GM18870 (cell line): ENCODE measurements around the gene MLST8.
"Not testable (repeated sequence)": the region's sequence is repeated elsewhere in the genome, so short reads cannot be mapped to it uniquely, and the experiment has no call there.

Source experiments
- ATAC-seq: cut with Tn5 transposase; IDR thresholded peaks from one replicate; pipeline ENCODE4 v1.9.1; 2021; ENCODE audit warnings: moderate library complexity; ENCODE audit not compliant: unreplicated experiment

Gene MLST8

DNA sequence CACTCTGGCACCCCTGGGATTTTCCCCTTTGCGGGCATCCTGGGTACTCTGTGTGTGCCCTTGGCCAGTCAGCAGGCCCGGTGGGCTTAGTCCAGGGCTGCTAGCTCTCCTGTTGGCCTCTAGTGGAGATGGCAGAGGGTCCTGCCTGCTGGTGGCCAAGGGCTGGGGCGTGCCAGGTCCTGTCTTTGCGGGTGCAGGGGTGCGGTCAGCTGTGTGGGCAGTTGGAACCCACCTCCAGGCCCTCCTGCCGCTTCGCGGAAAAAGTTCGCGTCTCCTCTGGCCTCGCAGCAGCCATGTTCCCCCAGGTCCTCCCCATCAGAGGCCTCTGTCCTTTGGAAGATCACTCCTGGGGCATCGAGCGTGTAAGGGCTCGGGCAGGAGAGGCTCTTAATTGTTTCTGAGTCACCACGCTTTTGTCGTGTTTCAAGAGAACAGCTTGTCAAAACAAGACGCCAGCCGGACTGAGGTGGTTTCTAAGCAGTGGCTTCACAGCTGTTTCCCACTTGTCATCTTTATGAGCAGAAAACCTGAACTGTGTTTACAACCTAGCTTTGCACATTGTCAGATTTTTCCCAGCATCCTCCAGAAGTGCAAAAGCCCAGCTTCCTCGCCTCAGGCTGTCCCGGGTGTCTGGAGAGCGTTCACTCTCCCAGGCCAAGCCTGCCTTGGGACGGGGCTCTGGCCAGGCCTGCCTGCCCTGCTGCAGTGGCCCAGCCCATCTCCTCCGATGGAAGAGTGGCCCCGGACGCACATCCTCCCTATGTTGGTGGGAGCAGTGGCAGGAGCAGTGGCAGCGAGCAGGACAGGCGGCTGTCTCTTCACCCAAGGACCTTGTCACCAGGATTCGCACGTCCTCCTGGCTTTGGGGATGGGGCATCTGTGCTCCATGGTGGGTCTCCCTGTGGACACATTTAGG, 26.0 kb downstream of the MLST8 start:
- no peak for ATAC-seq

DNA sequence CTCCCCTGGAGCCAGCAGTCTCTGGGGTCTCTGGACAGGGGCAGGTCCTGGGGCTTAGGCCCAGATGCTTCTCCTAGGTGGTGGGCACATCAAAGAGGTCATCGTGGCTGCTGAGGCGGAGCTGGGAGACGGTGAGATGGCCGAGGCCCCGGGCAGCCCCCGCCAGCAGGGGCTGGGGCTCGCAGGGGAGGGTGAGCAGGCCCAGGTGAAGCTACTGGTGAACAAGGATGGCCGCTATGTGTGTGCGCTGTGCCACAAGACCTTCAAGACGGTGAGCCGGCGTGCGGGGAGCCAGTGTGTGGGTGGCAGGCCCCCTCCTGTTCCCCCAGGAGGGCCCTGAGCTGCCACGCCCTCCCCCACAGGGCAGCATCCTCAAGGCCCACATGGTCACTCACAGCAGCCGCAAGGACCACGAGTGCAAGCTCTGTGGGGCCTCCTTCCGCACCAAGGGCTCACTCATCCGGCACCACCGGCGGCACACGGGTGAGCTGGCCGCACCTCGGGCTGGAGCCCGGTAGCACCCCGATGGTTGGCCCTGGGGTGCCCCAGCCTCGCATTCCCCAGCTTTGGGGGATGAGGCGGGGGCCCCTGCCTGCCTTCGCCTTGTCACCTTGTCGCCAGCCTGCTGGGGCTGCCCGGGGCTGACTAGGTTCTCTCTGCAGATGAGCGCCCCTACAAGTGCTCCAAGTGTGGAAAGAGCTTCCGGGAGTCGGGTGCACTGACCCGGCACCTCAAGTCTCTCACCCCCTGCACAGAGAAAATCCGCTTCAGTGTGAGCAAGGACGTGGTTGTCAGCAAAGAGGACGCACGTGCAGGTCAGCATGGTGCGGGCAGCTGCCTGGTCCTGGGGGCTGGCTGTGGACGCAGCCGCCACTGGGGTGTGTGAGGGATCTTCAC, 27.1 kb downstream of the MLST8 start:
- no peak for ATAC-seq

DNA sequence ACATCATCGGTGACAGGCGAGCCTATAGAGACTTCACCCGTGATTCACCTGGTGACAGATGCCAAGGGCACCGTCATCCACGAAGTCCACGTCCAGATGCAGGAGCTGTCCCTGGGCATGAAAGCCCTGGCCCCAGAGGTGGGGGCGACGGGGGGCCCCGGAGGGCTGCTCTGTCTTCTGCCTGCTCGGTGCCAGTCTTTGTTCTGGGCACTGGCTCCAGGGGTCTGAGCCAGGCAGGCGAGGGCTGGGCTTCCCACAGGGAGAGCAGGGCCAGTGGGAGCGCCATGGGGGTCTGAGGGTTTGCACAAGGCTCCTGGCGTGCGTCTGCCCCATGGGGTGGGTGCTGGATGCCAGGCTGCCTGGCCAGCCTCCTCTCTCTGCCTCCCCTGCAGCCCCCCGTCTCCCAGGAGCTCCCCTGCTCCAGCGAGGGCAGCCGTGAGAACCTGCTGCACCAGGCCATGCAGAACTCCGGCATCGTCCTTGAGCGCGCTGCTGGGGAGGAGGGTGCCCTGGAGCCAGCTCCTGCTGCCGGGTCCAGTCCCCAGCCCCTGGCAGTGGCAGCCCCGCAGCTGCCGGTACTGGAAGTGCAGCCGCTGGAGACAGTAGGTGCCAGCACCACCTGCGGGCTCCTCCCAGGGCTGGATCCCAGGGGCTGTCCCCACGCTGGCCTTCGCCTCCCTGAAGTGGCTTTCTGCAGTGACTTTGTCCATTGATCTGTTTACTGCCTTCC, 28.0 kb downstream of the MLST8 start:
- no peak for ATAC-seq

DNA sequence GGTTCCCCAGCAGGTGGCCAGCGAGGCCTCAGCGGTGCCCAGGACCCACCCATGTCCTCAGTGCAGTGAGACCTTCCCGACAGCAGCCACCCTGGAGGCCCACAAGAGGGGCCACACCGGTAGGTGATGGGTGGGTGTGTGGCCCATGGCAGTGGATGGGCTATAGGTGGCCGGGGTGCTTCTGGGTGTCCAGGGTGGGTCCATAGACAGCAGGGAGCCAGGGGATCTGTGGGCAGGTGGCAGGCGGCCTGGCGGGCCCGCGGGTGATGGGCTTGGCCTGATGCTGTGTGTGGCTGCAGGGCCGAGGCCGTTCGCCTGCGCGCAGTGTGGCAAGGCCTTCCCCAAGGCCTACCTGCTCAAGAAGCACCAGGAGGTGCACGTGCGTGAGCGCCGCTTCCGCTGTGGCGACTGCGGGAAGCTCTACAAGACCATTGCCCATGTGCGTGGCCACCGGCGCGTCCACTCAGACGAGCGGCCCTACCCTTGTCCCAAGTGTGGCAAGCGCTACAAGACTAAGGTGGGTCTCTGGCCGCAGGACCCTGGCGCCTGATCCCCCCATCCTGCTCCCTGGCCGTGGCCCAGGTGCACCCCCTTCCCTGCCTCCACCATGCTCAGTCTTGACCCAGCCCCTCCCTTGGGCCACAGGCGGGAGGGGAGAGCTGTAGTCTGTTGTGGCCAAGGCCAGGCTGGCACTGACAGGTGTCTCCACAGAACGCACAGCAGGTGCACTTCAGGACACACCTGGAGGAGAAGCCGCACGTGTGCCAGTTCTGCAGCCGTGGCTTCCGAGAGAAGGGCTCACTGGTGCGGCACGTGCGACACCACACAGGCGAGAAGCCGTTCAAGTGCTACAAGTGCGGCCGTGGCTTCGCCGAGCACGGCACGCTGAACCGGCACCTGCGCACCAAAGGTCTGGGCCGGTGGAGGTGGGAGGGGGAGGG, 28.9 kb downstream of the MLST8 start:
- ATAC-seq = no peak

DNA sequence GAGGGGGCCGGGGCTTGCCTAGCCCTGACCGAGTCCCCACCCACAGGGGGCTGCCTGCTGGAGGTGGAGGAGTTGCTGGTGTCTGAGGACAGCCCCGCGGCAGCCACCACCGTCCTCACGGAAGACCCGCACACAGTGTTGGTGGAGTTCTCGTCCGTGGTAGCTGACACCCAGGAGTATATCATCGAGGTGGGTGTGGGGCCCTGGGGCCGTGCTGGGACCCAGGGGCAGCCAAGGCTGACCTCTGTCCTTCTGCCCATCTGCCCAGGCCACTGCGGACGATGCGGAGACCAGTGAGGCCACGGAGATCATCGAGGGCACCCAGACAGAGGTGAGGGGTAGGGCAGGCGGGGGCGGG, 29.5 kb downstream of the MLST8 start:
- no peak for ATAC-seq

DNA sequence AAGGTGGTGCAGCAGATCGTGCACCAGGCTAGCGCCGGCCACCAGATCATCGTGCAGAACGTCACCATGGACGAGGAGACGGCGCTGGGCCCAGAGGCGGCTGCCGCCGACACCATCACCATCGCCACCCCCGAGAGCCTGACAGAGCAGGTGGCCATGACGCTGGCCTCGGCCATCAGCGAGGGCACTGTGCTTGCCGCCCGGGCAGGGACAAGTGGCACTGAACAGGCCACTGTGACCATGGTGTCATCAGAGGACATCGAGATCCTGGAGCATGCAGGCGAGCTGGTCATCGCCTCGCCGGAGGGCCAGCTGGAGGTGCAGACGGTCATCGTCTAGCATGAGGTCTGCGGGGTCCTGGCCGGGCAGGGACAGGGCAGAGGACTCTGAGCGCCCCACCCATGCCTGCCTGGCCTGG, 30.0 kb downstream of the MLST8 start:
- ATAC-seq = no peak

DNA sequence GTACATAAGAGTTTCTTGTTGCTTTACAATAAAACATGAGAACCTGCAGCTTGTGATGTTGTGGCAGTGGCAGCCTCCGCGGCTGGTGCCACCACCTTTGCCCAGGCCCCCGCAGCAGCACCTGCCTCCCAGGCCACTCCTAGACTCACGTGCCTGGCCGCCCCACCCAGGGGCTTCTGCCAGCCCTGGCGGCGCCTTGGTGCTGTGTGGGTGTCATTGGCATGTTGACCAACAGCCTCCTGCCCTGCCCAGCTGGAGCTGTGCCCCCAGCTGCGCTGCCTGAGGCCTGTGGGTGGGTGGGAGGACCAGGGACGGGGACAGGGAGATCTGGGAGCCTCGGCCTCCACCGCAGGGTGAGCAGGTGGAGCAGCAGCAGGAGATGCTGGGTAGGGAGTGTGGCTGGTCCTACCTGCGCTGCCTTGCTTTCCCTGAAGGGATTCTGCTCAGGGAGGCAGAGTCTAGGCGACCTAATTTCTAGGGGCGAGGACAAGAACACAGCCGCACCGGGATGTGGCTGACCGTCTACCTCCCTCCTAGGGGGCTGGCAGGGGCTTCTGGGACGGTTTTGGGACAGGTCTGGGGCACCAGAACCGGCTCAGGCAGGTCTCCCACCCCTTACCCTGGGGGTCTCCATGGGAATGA, 30.6 kb downstream of the MLST8 start:
- no peak for ATAC-seq

DNA sequence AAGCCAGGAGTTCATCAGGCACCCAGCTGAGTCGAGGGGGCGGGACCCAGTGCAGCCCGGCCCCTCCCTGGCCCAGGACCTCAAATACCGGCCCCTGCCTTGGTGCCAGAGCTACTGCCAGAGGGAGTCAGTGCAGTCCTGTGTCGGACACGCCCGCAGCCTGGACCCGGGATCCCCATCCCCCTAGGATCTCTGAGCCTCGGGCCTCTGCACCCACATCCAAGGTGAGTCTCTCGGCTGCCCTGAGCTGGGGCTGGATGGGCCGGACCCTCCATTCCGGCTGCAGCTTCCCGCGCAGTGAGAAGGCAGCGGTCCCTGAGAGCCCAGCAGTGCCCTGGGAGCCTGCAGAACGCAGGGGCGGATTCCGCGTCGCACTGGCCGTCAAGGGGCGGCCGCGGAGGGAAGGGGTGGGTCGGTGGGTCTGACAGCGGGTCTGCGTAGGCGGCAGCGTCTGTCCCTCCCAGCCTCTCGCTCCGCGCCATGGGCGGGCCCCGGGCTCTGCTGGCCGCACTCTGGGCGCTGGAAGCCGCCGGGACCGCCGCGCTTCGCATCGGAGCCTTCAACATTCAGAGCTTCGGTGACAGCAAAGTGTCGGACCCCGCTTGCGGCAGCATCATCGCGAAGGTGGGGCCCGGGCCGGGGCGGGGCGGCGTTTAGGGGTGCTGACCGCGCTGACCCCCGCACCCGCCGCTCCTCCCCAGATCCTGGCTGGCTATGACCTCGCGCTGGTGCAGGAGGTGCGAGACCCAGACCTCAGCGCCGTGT, 31.3 kb downstream of the MLST8 start, which contains the start of gene DNASE1L2:
Gene DNASE1L2, plus strand, starts transcription at position 108 of the 765 bp plus-strand sequence. Its CDS starts 373 bp downstream, at position 481.
- no peak for ATAC-seq

DNA sequence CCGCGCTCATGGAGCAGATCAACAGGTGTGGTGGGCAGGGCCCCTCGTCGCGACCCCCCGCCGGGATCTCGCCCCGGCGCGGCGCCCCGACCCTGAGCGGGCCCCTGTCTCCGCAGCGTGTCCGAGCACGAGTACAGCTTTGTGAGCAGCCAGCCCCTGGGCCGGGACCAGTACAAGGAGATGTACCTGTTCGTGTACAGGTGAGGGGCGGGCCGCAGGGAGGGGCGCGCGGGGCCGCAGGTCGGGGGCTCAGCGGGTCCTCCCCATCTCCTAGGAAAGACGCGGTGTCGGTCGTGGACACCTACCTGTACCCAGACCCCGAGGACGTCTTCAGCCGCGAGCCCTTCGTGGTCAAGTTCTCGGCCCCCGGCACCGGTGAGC, 31.8 kb downstream of the MLST8 start:
- no peak for ATAC-seq

DNA sequence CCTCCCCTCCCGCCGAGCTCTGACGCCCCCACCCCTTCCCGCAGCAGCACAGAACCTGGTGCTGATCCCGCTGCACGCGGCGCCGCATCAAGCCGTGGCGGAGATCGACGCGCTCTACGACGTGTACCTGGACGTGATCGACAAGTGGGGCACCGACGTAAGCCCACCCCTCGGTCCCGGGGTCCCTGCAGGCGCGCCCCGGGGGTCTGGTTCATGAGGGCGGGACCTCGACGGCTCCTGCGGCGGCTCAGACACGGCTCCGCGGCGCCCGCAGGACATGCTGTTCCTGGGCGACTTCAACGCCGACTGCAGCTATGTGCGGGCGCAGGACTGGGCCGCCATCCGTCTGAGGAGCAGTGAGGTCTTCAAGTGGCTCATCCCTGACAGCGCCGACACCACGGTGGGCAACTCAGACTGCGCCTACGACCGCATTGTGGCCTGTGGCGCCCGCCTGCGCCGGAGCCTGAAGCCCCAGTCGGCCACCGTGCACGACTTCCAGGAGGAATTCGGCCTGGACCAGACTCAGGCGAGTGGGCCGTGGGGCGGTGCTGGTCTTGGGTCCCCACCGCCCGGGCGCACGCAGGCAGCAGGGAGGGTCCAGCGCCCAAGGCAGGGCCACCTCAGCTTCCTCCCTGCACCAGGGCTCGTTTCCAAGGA, 32.4 kb downstream of the MLST8 start:
- no peak for ATAC-seq

DNA sequence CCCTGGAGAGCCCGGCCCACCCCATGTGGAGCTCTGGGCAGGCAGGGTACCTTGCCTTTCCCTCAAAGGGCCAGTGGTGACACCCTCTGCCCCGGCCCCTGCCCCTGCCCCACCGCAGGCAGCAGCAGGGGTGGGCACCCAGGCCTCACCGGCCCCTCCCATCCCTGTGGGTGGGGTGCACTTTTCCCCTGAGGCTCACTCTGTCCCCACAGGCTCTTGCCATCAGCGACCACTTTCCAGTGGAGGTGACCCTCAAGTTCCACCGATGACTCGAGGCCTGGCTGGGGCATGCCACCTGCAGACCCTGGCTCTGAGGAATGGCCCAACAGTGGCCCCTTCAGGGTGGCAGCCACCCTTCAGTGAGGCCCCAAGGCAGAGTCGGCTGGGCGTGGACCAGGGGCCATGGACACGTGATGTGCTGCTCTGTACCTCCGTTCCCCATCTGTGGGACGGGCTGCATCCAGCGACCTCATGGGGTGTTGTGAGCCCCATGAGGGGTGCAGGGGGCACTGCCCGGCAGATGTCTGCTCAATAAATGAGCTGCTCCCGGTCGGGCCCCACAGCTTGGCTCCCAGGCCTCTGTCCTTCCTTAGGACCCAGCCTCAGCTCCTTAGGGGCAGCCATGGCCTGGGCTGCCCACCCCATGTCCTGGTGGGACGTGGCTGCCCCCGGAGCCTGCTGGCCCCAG, 33.0 kb downstream of the MLST8 start:
- ATAC-seq = no peak

DNA sequence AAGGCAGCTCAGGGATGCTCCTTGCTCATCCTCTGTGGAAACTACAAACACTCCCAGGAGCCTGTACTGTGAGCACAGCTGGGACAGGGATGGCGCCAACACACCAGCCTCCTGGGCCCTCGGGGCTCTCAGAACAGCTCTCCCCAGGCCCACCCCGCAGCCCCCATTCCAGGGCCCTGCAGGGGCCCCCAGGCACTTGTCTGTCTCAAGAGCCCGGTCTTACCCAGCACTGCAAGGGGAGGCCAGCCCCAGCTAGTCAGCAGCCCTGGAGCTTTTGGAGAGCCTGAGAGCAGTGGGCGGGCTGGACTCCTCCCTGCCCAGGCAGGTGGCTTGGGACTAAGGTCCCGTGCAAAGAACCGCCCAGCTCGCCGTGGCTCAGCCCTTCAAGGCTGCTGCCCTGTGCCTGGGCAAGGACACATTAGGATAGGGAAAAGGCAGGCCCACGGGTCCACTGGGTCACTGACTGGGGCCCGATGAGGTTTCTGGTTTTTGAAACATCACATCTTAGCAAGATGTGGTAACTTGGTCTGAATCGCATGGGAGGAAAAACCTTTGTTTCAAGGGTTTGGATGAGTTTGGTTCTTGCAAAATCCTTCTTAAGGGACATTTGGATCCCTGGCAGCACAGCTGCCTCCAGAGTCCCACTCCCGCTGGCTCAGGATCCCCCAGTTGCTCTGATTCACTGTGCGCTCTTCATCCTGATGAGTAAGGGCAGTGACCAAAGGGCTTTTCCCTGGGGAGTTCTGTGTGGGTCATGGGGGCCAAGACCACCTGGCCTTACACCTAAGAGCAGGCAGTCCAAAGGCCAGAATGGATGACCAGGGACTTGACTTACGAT, 33.8 kb downstream of the MLST8 start:
- no peak for ATAC-seq

DNA sequence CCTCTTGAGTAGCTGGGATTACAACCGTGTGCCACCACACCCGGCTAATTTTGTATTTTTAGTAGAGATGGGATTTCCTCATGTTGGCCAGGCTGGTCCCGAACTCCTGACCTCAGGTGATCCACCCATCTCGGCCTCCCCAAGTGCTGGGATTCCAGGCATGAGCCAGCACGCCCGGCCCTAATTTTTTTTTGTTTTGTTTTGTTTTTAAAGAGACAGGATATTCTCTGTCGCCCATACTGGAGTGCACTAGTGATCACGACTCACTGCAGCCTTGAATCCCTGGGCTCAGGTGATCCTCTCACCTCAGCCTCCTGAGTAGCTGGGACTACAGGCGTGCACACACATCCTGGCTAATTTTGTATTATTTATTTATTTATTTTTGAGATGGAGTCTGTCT, 35.1 kb downstream of the MLST8 start:
- not testable (repeated sequence) for ATAC-seq

DNA sequence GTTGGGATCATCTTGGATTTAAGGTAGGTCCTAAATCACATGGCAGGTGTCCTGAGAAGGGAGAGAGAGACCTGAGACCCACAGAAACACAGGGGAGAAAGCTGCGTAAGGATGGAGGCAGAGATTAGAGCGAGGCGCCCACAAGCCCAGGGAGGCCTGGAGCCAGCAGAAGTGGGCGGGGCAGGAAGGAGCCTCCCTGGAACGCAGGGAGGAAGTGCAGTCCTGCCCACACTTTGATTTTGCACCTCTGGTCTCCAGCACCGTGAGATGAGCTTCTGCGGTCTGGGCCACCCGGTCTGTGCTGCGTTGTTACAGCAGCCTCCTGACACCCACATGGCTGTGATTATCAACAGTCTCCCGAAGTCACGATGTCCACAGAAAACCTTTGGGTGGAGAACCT, 37.3 kb downstream of the MLST8 start:
- ATAC-seq = no peak

DNA sequence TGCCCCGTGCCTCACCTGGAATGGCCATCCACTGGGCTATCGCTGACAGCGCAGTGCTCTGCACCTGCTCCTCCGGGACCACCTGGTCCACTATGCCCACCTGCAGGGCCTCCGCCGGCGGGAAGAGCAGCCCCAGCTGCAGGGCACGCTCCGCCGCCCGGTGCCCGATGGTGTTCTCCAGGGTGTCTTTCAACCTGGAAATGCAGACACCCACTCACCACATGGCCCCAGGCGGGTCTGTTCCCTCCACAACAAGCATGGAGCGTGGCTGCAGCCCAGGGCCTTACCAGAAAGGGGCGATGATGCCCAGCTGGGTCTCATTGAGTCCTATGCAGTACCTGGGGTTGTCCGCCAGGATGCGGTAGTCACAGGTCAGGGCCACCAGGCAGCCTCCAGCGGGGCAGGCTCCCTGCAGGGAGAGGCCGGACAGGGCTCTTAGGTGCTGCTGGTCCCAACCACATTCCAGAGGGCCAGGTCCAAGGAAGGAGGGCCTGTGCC, 37.8 kb downstream of the MLST8 start:
- no peak for ATAC-seq

DNA sequence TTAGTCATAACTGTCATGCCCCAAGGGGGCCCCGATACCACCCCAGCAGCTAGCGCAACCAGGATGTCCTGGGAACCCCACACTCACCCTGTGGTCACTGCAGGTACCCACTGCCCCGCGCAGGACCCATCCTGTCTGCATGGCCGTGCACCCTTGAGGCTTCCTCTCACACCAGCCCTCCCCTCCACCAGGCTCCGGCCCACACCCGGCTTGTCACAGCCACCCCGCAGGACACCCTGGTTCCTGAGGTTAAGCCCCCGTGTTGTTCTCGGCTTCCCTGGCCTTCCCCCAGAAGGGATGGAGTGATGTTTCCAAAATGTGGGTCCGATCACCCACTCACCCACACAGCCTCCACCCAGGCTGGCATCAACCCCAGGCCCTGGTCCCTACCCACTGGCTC, 38.5 kb downstream of the MLST8 start:
- no peak for ATAC-seq

DNA sequence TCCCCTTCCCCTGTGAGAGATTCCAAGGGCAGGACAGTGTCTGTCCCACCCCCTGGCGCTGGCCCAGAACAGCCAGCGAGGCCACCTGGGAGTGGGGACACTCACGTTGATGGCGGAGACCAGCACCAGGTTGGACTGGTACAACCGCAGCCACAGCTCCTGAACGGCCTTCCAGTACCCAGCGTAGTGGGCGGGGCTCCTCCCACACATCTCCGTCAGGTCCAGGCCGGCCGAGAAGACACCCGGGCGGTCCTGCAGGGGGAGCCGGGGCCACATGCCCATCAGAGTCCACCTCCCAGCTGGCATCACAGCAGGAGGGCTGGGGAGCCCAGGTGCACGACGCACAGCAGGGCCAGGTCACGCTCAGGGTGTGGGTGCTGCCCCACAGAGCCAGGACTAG, 39.0 kb downstream of the MLST8 start:
- ATAC-seq = no peak
